K562 (cell line): ENCODE measurements around the gene LYPD3. TPM values are rescaled to one million over a fixed set of nuclear protein-coding genes. Genes with fewer than 3 reads are reported as not detected.

Experiments used
- AFF4 ChIP-seq: sonication (generic); formaldehyde crosslinking; IDR thresholded peaks from 2 replicates; pipeline ENCODE4 v1.8.0; 2023; ENCODE audit warnings: mild to moderate bottlenecking, missing genetic modification reagents
- ARNT ChIP-seq, 2 experiments: fragments of 450-650 bp; IDR thresholded peaks; 2 replicates each; pipeline ENCODE4 v1.6.1; 2016; ENCODE audit warnings: mild to moderate bottlenecking in 1 of 2
- CBX8 ChIP-seq: fragments of 200-600 bp; sonication (generic); IDR thresholded peaks from 2 replicates; pipeline ENCODE4 v1.6.1; 2012; ENCODE audit warnings: borderline replicate concordance, mixed run types, low read depth, mild to moderate bottlenecking, moderate library complexity, mixed read lengths, low read length, control low read depth, inconsistent platforms; ENCODE audit not compliant: poor library complexity, severe bottlenecking; ENCODE audit errors: extremely low read depth
- CCAR2 ChIP-seq: fragments of 200-400 bp; formaldehyde crosslinking; IDR thresholded peaks from 2 replicates; pipeline ENCODE4 v1.6.1; 2017; ENCODE audit warnings: mild to moderate bottlenecking, low read depth, low read length
- CXXC5 ChIP-seq: fragments of 250-450 bp; sonication (Bioruptor Pico); IDR thresholded peaks from 2 replicates; pipeline ENCODE4 v1.8.0; 2022; ENCODE audit warnings: inconsistent platforms, mild to moderate bottlenecking, moderate library complexity
- DPF2 ChIP-seq: fragments of 450-650 bp; IDR thresholded peaks from 2 replicates; pipeline ENCODE4 v1.6.1; 2016
- FOXM1 ChIP-seq, 2 experiments: fragments of 450-650 bp in 1 of 2; sonication (generic) in 1 of 2; formaldehyde crosslinking in 1 of 2; IDR thresholded peaks; 2 replicates each; pipeline versions ENCODE4 v1.6.1 to v1.9.0; 2017 to 2022; ENCODE audit warnings: low read depth in 2 of 2, mild to moderate bottlenecking in 2 of 2, missing genetic modification reagents in 1 of 2, moderate library complexity in 1 of 2
- HIVEP1 ChIP-seq: fragments of 250-450 bp; sonication (Bioruptor Pico); IDR thresholded peaks from 2 replicates; pipeline ENCODE4 v1.4.0; 2020; ENCODE audit warnings: mild to moderate bottlenecking
- HNRNPH1 ChIP-seq: fragments of 200-400 bp; formaldehyde crosslinking; optimal IDR thresholded peaks from 2 replicates; pipeline ENCODE3; 2017; ENCODE audit warnings: low read depth, mild to moderate bottlenecking, low read length, moderate library complexity
- POU5F1 ChIP-seq: fragments of 150-350 bp; IDR thresholded peaks from 2 replicates; pipeline ENCODE4 v1.6.1; 2014; ENCODE audit warnings: borderline replicate concordance, low read length, low read depth, mild to moderate bottlenecking; ENCODE audit not compliant: partially characterized antibody
- PTTG1 ChIP-seq: fragments of 450-650 bp; IDR thresholded peaks from 2 replicates; pipeline ENCODE4 v1.6.1; 2016; ENCODE audit warnings: low read depth, mild to moderate bottlenecking, missing genetic modification characterization, missing compliant biosample characterization
- PURB ChIP-seq: sonication (generic); formaldehyde crosslinking; IDR thresholded peaks from 2 replicates; pipeline ENCODE4 v1.9.0; 2021; ENCODE audit warnings: low read depth, mild to moderate bottlenecking, missing genetic modification reagents
- RAD21 ChIP-seq, 2 experiments: fragments of 250-450 bp in 1 of 2; fragments of 450-650 bp in 1 of 2; sonication (Bioruptor Pico) in 1 of 2; formaldehyde crosslinking in 1 of 2; IDR thresholded peaks in 1 of 2; conservative IDR thresholded peaks in 1 of 2; 2 replicates each; pipeline versions ENCODE4 v1.4.0 to v1.8.0; 2020 to 2022; ENCODE audit warnings: mild to moderate bottlenecking in 2 of 2, moderate library complexity in 1 of 2
- RFX7 ChIP-seq: fragments of 250-450 bp; sonication (Bioruptor Pico); IDR thresholded peaks from 2 replicates; pipeline ENCODE4 v1.5.1; 2021; ENCODE audit warnings: mild to moderate bottlenecking
- TAF7 ChIP-seq: fragments of 450-650 bp; IDR thresholded peaks from 2 replicates; pipeline ENCODE4 v1.6.1; 2016; ENCODE audit warnings: missing genetic modification characterization, missing compliant biosample characterization
- TCF7 ChIP-seq: sonication (generic); IDR thresholded peaks from 2 replicates; pipeline ENCODE4 v1.6.1; 2016; ENCODE audit warnings: antibody characterized with exemption, borderline replicate concordance
- TEAD1 ChIP-seq, 2 experiments: fragments of 450-650 bp in 1 of 2; sonication (generic) in 1 of 2; formaldehyde crosslinking; IDR thresholded peaks; 2 replicates each; pipeline versions ENCODE4 v1.4.0 to v1.8.0; 2020 to 2022; ENCODE audit warnings: mild to moderate bottlenecking in 2 of 2, missing genetic modification reagents in 1 of 2
- TEAD4 ChIP-seq, 2 experiments: sonication (generic) in 1 of 2; formaldehyde crosslinking in 1 of 2; IDR thresholded peaks; 2 replicates each; pipeline versions ENCODE4 v1.6.1 to v1.8.0; 2012 to 2022; ENCODE audit warnings: borderline replicate concordance in 1 of 2, inconsistent platforms in 1 of 2, low read length in 1 of 2, mild to moderate bottlenecking in 1 of 2, missing genetic modification reagents in 1 of 2
- ZNF280B ChIP-seq: fragments of 250-450 bp; sonication (Bioruptor Pico); IDR thresholded peaks from 2 replicates; pipeline ENCODE4 v1.5.1; 2021; ENCODE audit warnings: mild to moderate bottlenecking
- polyA plus RNA-seq, 8 experiments: library from polyadenylated mRNA; depleted of rRNA in 4 of 8; stranded (reverse) in 5 of 8; unstranded in 3 of 8; fragments of >200 nt; fragmentation: Nextera tagmentation in 2 of 8; fragmentation: Illumina TruSeq in 1 of 8; extraction: Ambion mirVana in 2 of 8; extraction: Trizol in 1 of 8; gene quantifications; 2 replicates each; pipeline versions ENCODE4 v1.2.1 to v1.2.3, GENCODE V29; 2011 to 2014; ENCODE audit warnings: inconsistent platforms in 1 of 8, missing spikeins in 1 of 8
- total RNA-seq, 7 experiments: library from RNA; depleted of rRNA in 6 of 7; stranded (reverse); fragments of >200 nt in 6 of 7; fragmentation: Illumina TruSeq in 2 of 7; extraction: Trizol in 2 of 7; gene quantifications; 2 replicates each; pipeline versions ENCODE4 v1.2.1 to v1.2.3, GENCODE V29; 2011 to 2021; ENCODE audit warnings: low replicate concordance in 1 of 7

Gene LYPD3
- total and polyA plus RNA-seq, 9 of the 15 experiments (the other 6 are each of a cell fraction or from before 2014, with no cell fraction given): 0.04 to 0.33 (median 0.20) TPM; not detected in 1

GRCh38 chr19:43444531-43445287, 20.7 kb downstream of the LYPD3 start (continued):
- TF ChIP-seq TCF7 (no peak), TAF7 (tag) (no peak), TEAD1 (CRISPR knock-in tag; IDR thresholded peaks at IDR 0.05) (no peak), ARNT (IDR thresholded peaks at IDR 0.05) (peak in 1 of 2 experiments; percentile 46; a peak in 1 of 4 replicates), PURB (CRISPR knock-in tag) (no peak), PTTG1 (no peak), DPF2 (peak; percentile 84), FOXM1 (IDR thresholded peaks at IDR 0.05; ENCODE audit: low read depth) (peak; percentile 41; the same call in 1 of the 2 replicates), FOXM1 (CRISPR knock-in tag; IDR thresholded peaks at IDR 0.05; ENCODE audit: low read depth) (no peak), AFF4 (CRISPR knock-in tag) (no peak), CCAR2 (no peak), POU5F1 (no peak), TEAD4 (IDR thresholded peaks at IDR 0.05; ENCODE audit: low read length) (peak; percentile 78), TEAD4 (CRISPR knock-in tag; IDR thresholded peaks at IDR 0.05; ENCODE audit: borderline replicate concordance) (no peak), CBX8 (no peak), HIVEP1 (CRISPR knock-in tag) (no peak), CXXC5 (CRISPR knock-in tag) (no peak), RFX7 (CRISPR knock-in tag) (no peak), HNRNPH1 (no peak), RAD21 (CRISPR knock-in tag; conservative IDR thresholded peaks at IDR 0.05 in 1 of 2, IDR thresholded peaks at IDR 0.05 in 1 of 2) (no peak), ZNF280B (CRISPR knock-in tag) (no peak)
